H9 (cell line): ENCODE measurements around the gene DSC1. TPM values are rescaled to one million over a fixed set of nuclear protein-coding genes. Genes with fewer than 3 reads are reported as not detected.

Experiments used
- DNase-seq: peaks from one replicate; pipeline ENCODE4 v3.0.0-alpha.2; 2017
- H2AFZ ChIP-seq: one replicate; pipeline ENCODE4 v1.6.1; 2013; ENCODE audit warnings: mild to moderate bottlenecking, low read length, control low read depth, moderate library complexity
- H2AK5ac ChIP-seq: 2 replicates; pipeline ENCODE4 v1.6.1; 2013; ENCODE audit warnings: low read length, control low read depth, mixed read lengths; ENCODE audit not compliant: insufficient read length
- H2BK120ac ChIP-seq: one replicate; pipeline ENCODE4 v1.6.1; 2013; ENCODE audit warnings: low read depth, mild to moderate bottlenecking, low read length, control low read depth, inconsistent platforms; ENCODE audit not compliant: poor library complexity, severe bottlenecking
- H2BK12ac ChIP-seq: 2 replicates; pipeline ENCODE4 v1.6.1; 2013; ENCODE audit warnings: low read length, control low read depth, mixed read lengths, low read depth; ENCODE audit not compliant: insufficient read length
- H2BK15ac ChIP-seq: 2 replicates; pipeline ENCODE4 v1.6.1; 2013; ENCODE audit warnings: low read depth, low read length, control low read depth
- H2BK20ac ChIP-seq: one replicate; pipeline ENCODE4 v1.6.1; 2013; ENCODE audit warnings: low read depth, mild to moderate bottlenecking, low read length, control low read depth, inconsistent platforms; ENCODE audit not compliant: poor library complexity, severe bottlenecking
- H2BK5ac ChIP-seq: 2 replicates; pipeline ENCODE4 v1.6.1; 2013; ENCODE audit warnings: low read length, control low read depth, mixed read lengths; ENCODE audit not compliant: insufficient read length
- H3K14ac ChIP-seq: 2 replicates; pipeline ENCODE4 v1.6.1; 2013; ENCODE audit warnings: low read length, control low read depth; ENCODE audit not compliant: insufficient read depth
- H3K18ac ChIP-seq: 2 replicates; pipeline ENCODE4 v1.6.1; 2013; ENCODE audit warnings: low read depth, mild to moderate bottlenecking, mixed read lengths, low read length, control low read depth; ENCODE audit not compliant: insufficient read length
- H3K23ac ChIP-seq: 2 replicates; pipeline ENCODE4 v1.6.1; 2013; ENCODE audit warnings: low read length, control low read depth, mixed read lengths, low read depth; ENCODE audit not compliant: insufficient read length
- H3K23me2 ChIP-seq: 2 replicates; pipeline ENCODE4 v1.6.1; 2013; ENCODE audit warnings: low read depth, mild to moderate bottlenecking, mixed read lengths, low read length, control low read depth; ENCODE audit not compliant: insufficient read length, poor library complexity, severe bottlenecking
- H3K27ac ChIP-seq: 2 replicates; pipeline ENCODE4 v1.5.1; 2013; ENCODE audit warnings: low read length, control low read depth, mixed read lengths, low read depth; ENCODE audit not compliant: insufficient read length
- H3K27me3 ChIP-seq: 2 replicates; pipeline ENCODE4 v1.6.1; 2013; ENCODE audit warnings: low read length, control low read depth, inconsistent platforms; ENCODE audit not compliant: insufficient read depth
- H3K4ac ChIP-seq: 2 replicates; pipeline ENCODE4 v1.6.1; 2013; ENCODE audit warnings: low read depth, mild to moderate bottlenecking, control low read depth, inconsistent platforms, low read length, moderate library complexity
- H3K4me1 ChIP-seq: 2 replicates; pipeline ENCODE4 v1.6.1; 2013; ENCODE audit warnings: low read length, control low read depth, inconsistent platforms; ENCODE audit not compliant: insufficient read depth
- H3K4me2 ChIP-seq: 2 replicates; pipeline ENCODE4 v1.6.1; 2013; ENCODE audit warnings: low read length, control low read depth, mixed read lengths; ENCODE audit not compliant: insufficient read length, insufficient read depth
- H3K56ac ChIP-seq: 2 replicates; pipeline ENCODE4 v1.6.1; 2013; ENCODE audit warnings: low read depth, mild to moderate bottlenecking, mixed read lengths, low read length, control low read depth; ENCODE audit not compliant: insufficient read length
- H3K79me1 ChIP-seq: 2 replicates; pipeline ENCODE4 v1.6.1; 2013; ENCODE audit warnings: low read depth, mild to moderate bottlenecking, moderate library complexity, low read length, control low read depth, inconsistent platforms; ENCODE audit not compliant: insufficient read depth, poor library complexity, severe bottlenecking
- H3K79me2 ChIP-seq: 2 replicates; pipeline ENCODE4 v1.6.1; 2013; ENCODE audit warnings: low read length, control low read depth, inconsistent platforms; ENCODE audit not compliant: insufficient read depth
- H3K9ac ChIP-seq: 2 replicates; pipeline ENCODE4 v1.6.1; 2013; ENCODE audit warnings: low read length, control low read depth, mixed read lengths; ENCODE audit not compliant: insufficient read length; ENCODE audit errors: extremely low read depth
- H3K9me3 ChIP-seq: one replicate; pipeline ENCODE4 v1.6.1; 2013; ENCODE audit warnings: low read depth, low read length, inconsistent platforms; ENCODE audit not compliant: control insufficient read depth
- H3T11ph ChIP-seq: one replicate; pipeline ENCODE4 v1.6.1; 2013; ENCODE audit warnings: mild to moderate bottlenecking, low read length, control low read depth, inconsistent platforms
- H4K20me1 ChIP-seq: one replicate; pipeline ENCODE4 v1.6.1; 2013; ENCODE audit not compliant: control insufficient read depth, insufficient read length, insufficient read depth
- H4K5ac ChIP-seq: 2 replicates; pipeline ENCODE4 v1.6.1; 2013; ENCODE audit warnings: low read depth, mild to moderate bottlenecking, mixed read lengths, low read length, control low read depth; ENCODE audit not compliant: insufficient read length
- H4K8ac ChIP-seq: replicated peaks from 2 replicates; pipeline ENCODE4 v1.6.1; 2013; ENCODE audit warnings: low read length, control low read depth, mixed read lengths, low read depth; ENCODE audit not compliant: insufficient read length
- H4K91ac ChIP-seq: 2 replicates; pipeline ENCODE4 v1.6.1; 2013; ENCODE audit warnings: low read depth, mild to moderate bottlenecking, moderate library complexity, mixed read lengths, low read length, control low read depth; ENCODE audit not compliant: insufficient read length
- H3K27ac Mint-ChIP-seq, 3 experiments: 2 replicates in 2 of 3; 3 replicates in 1 of 3; pipeline ENCODE4 v1.8.0; 2020 to 2021; ENCODE audit warnings: mixed read lengths in 3 of 3, mild to moderate bottlenecking in 1 of 3, moderate library complexity in 1 of 3
- H3K27me3 Mint-ChIP-seq: 2 replicates; pipeline ENCODE4 v1.8.0; 2021; ENCODE audit warnings: low read depth, mild to moderate bottlenecking, moderate library complexity, mixed read lengths
- H3K36me3 Mint-ChIP-seq, 3 experiments: 2 replicates in 2 of 3; 3 replicates in 1 of 3; pipeline ENCODE4 v1.8.0; 2020 to 2021; ENCODE audit warnings: low read depth in 3 of 3, mixed read lengths in 3 of 3; ENCODE audit not compliant: insufficient read depth in 1 of 3
- H3K4me1 Mint-ChIP-seq, 2 experiments: 2 replicates each; pipeline ENCODE4 v1.8.0; 2020; ENCODE audit warnings: mixed read lengths in 2 of 2
- H3K4me3 Mint-ChIP-seq, 2 experiments: 2 replicates in 1 of 2; 3 replicates in 1 of 2; pipeline ENCODE4 v1.8.0; 2020 to 2021; ENCODE audit warnings: mild to moderate bottlenecking in 2 of 2, mixed read lengths in 2 of 2, moderate library complexity in 1 of 2
- H3K9me3 Mint-ChIP-seq, 2 experiments: 2 replicates in 1 of 2; 3 replicates in 1 of 2; pipeline ENCODE4 v1.8.0; 2020; ENCODE audit warnings: mild to moderate bottlenecking in 2 of 2, mixed read lengths in 2 of 2, moderate library complexity in 1 of 2
- CTCF ChIP-seq: fragments of 200-600 bp; sonication (generic); conservative IDR thresholded peaks from 3 replicates; pipeline ENCODE4 v1.8.0; 2021; ENCODE audit warnings: antibody characterized with exemption, mild to moderate bottlenecking
- WGBS: extraction: QIAGEN DNeasy Blood & Tissue Kit; methylation state at CpG from one replicate; pipeline ENCODE4 v1.1.7; 2013; ENCODE audit warnings: missing lambda C conversion rate, low lambda C conversion rate, mixed read lengths; ENCODE audit not compliant: insufficient read length; ENCODE audit errors: extremely low coverage; 5-methylcytosine and 5-hydroxymethylcytosine counted together
- total RNA-seq: library from RNA; stranded (reverse); gene quantifications from 2 replicates; pipeline ENCODE4 v1.2.1, GENCODE V29; 2021

The DSC1 gene
- total RNA-seq, 1 experiment from 2014 or later: not detected

- H4K91ac ChIP-seq: no peak overlapping the region
- no peak overlapping the region for H3K27ac ChIP-seq
- H3K23me2 ChIP-seq: no peaks in the 10 kb centered on the region
- Mint-ChIP-seq H3K4me1 (no peaks in the 10 kb centered on the region), H3K9me3 (peaks cover 0 to 3% of the 10 kb centered on the region in 2 experiments; a peak in 1 of 5 replicates), H3K36me3 (no peaks in the 10 kb centered on the region), H3K27ac (no peak overlapping the region), H3K27me3 (no peaks in the 10 kb centered on the region), H3K4me3 (no peak overlapping the region)
- no peaks in the 10 kb centered on the region for H3K9me3 ChIP-seq
- no peaks in the 10 kb centered on the region for H3K79me1 ChIP-seq
- H4K8ac ChIP-seq: no peak overlapping the region
- H2BK20ac ChIP-seq: no peak overlapping the region
- H4K20me1 ChIP-seq: no peaks in the 10 kb centered on the region
- H3K18ac ChIP-seq: no peak overlapping the region
- H3K79me2 ChIP-seq: no peaks in the 10 kb centered on the region
- no peak overlapping the region for H2BK5ac ChIP-seq
- no peak overlapping the region for H3T11ph ChIP-seq
- no peaks in the 10 kb centered on the region for H3K27me3 ChIP-seq
- no peak overlapping the region for H3K9ac ChIP-seq
- H2AK5ac ChIP-seq: no peak overlapping the region
- no peak overlapping the region for H2AFZ ChIP-seq
- no peak for DNase-seq
- no peak overlapping the region for H3K23ac ChIP-seq
- TF ChIP-seq CTCF: no peak
- no peak overlapping the region for H3K4me2 ChIP-seq
- WGBS: no CpG with 5 or more reads among the region's 1 CpG
- H3K56ac ChIP-seq: no peak overlapping the region
- H2BK120ac ChIP-seq: no peak overlapping the region
- H3K4ac ChIP-seq: no peak overlapping the region
- H2BK15ac ChIP-seq: no peak overlapping the region
- H2BK12ac ChIP-seq: no peak overlapping the region
- H3K14ac ChIP-seq: no peak overlapping the region
- H3K4me1 ChIP-seq: no peaks in the 10 kb centered on the region
- no peak overlapping the region for H4K5ac ChIP-seq
Measured at GRCh38 chr18:31129398-31130115, 33.1 kb downstream of the DSC1 start.
